Endothelial cell (in vitro differentiated cells): ENCODE data around the gene FUT7. TPM values are rescaled to one million over a fixed set of nuclear protein-coding genes. Genes with fewer than 3 reads are reported as not detected.
A peak's percentile ranks its signal among the peaks of the same experiment; 100 is the strongest.

Experiments used
- DNase-seq: peaks from one replicate; pipeline ENCODE4 v3.0.0; 2021; ENCODE audit warnings: low spot score
- H3K27ac Mint-ChIP-seq: one replicate; pipeline ENCODE4 v1.8.0; 2021; ENCODE audit warnings: mixed read lengths, inconsistent platforms; ENCODE audit not compliant: unreplicated experiment
- H3K27me3 Mint-ChIP-seq: one replicate; pipeline ENCODE4 v1.8.0; 2021; ENCODE audit warnings: mild to moderate bottlenecking, moderate library complexity, mixed read lengths, inconsistent platforms; ENCODE audit not compliant: unreplicated experiment
- H3K36me3 Mint-ChIP-seq: one replicate; pipeline ENCODE4 v1.8.0; 2021; ENCODE audit warnings: mild to moderate bottlenecking, low read depth, mixed read lengths, inconsistent platforms; ENCODE audit not compliant: unreplicated experiment
- H3K4me1 Mint-ChIP-seq: one replicate; pipeline ENCODE4 v1.8.0; 2021; ENCODE audit warnings: mild to moderate bottlenecking, mixed read lengths, inconsistent platforms; ENCODE audit not compliant: unreplicated experiment
- H3K4me3 Mint-ChIP-seq: one replicate; pipeline ENCODE4 v1.8.0; 2021; ENCODE audit warnings: mild to moderate bottlenecking, mixed read lengths, inconsistent platforms; ENCODE audit not compliant: unreplicated experiment
- H3K9me3 Mint-ChIP-seq: one replicate; pipeline ENCODE4 v1.8.0; 2021; ENCODE audit warnings: mixed read lengths, inconsistent platforms; ENCODE audit not compliant: unreplicated experiment
- CTCF ChIP-seq: fragments of 200-600 bp; sonication (generic); IDR thresholded peaks from one replicate; pipeline ENCODE4 v1.5.0; 2021; ENCODE audit warnings: antibody characterized with exemption; ENCODE audit not compliant: unreplicated experiment
- total RNA-seq: library from RNA; stranded (reverse); fragmentation: NEBNext Ultra II Directional; extraction: Animal tissue kit (Norgen Biotek cat#: 25700); gene quantifications from one replicate; pipeline ENCODE4 v1.2.1, GENCODE V29; 2021; ENCODE audit not compliant: unreplicated experiment

FUT7 gene
- total RNA-seq, 1 donor from 2014 or later, result not detected

GRCh38 chr9:137077758-137078693, 46.1 kb upstream of the FUT7 start:
- Mint-ChIP-seq H3K27ac (no peak overlapping the region), H3K4me1 (no peaks in the 10 kb centered on the region), H3K36me3 (no peaks in the 10 kb centered on the region), H3K4me3 (no peak overlapping the region), H3K9me3 (no peaks in the 10 kb centered on the region), H3K27me3 (peaks cover 22% of the 10 kb centered on the region)
- no peak for DNase-seq
- no peak for TF ChIP-seq CTCF

GRCh38 chr9:137077010-137077747, 45.3 kb upstream of the FUT7 start, which contains the start of gene UAP1L1:
TSS of gene UAP1L1 (plus strand) at chr9:137077517. CDS start at chr9:137077533, 16 bp downstream.
- Mint-ChIP-seq H3K4me1 (no peaks in the 10 kb centered on the region), H3K4me3 (no peak within 1 kb of the TSS), H3K36me3 (no peaks in the 10 kb centered on the region), H3K27ac (peak within 1 kb of the TSS; percentile 24), H3K27me3 (peaks cover 25% of the 10 kb centered on the region), H3K9me3 (no peaks in the 10 kb centered on the region)
- DNase-seq, result peak; percentile 39
- TF ChIP-seq CTCF, result no peak

GRCh38 chr9:137076636-137077009, 44.7 kb upstream of the FUT7 start:
- DNase-seq, result no peak
- Mint-ChIP-seq H3K4me1 (no peaks in the 10 kb centered on the region), H3K27ac (peak overlapping the region; percentile 24), H3K9me3 (no peaks in the 10 kb centered on the region), H3K27me3 (peaks cover 22% of the 10 kb centered on the region), H3K4me3 (no peak overlapping the region), H3K36me3 (no peaks in the 10 kb centered on the region)
- no peak for TF ChIP-seq CTCF

- Mint-ChIP-seq H3K27ac (no peak overlapping the region), H3K4me3 (no peak overlapping the region), H3K27me3 (peaks cover 25% of the 10 kb centered on the region), H3K36me3 (no peaks in the 10 kb centered on the region), H3K9me3 (no peaks in the 10 kb centered on the region), H3K4me1 (peaks cover 4% of the 10 kb centered on the region)
- DNase-seq, result no peak
- no peak for TF ChIP-seq CTCF
Measured at GRCh38 chr9:137075275-137075775, 43.4 kb upstream of the FUT7 start.
